NCI-H2081 (cell line): Measurements from ENCODE around the gene CASK.
"Not testable (repeated sequence)": the region's sequence is repeated elsewhere in the genome, so short reads cannot be mapped to it uniquely, and the experiment has no call there.

Source experiments
- DNase-seq, 2 experiments: peaks; one replicate each; lab custom pipeline; 2025; lab: John Stamatoyannopoulos, UW

Gene CASK

DNA sequence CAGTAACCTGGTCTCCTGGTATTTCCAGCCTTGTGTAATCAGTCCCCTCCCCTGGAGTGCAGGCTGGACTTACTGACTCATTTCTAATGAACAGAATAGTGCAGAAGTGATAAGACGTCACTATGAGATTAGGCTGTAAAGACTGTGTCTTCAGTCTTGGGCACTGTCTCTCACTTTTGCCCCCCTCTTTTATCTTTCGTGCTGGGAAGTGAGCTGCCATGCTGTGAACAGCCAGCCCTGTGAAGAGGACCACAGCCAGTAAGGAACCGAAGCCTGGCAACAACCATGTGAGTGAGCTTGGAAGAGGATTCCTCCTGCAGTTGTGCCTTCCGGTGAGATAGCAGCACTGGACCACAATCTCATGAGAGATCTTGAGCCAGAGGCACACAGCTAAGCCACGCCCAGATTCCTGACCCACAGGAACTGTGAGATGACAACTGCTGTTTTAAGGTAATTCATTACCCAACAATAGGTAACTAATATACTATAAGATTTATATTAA lies 302.1 kb downstream of the CASK start:
- DNase-seq, result no peak

DNA sequence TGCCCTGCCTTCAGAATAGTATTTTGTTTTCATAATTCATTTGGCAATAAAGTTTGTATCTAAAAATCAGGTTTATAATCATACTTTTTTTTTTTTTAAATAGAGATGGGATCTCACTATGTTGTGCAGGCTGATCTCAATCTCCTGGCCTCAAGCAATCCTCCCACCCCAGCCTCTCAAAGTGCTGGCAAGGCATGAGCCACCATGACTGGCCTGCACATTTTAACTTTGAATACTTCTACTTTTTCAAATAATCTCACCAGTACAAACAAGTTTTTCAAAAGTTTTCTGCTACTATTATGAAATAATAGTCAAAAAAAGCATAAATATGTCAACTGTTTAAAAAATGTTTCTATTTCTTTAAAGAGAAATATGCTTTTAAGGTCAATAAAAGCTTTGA lies 304.1 kb downstream of the CASK start:
- no peak for DNase-seq

DNA sequence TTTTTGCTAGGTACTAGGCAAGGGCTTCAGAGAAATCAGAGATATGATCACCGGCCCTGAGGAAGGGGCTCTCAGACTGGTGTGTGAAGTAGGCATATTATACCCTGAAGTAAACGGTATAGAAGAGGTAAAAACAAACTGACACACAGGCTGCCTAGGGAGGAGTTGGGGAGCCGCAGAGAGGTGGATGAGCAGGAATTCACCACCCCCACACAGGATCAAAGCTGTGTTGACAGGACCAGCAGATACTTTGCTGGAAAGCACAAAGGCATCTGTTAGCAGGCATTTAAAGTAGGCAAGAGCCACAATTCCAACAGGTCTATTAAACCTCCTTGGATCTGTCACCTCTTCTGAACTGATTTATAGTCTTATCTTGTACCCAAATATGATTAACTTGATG lies 306.4 kb downstream of the CASK start:
- no peak for DNase-seq

DNA sequence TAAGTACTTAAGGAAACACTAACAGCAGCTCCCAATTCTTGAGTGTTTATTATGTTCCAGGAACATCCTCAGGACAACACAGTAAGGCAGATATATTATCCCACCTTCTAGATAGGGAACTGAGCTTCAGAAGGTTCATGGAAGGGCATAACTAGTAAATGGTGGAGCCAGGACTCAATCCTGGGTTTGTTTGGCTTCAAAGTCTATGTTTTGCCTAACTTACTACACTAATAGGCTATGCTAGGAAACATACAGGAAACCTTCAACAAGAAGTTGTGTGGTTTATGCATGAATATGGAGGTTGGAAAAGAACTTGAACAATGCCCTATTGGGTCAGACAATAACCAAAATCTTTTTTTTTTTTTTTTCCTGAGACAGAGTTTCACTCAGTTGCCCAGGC lies 307.1 kb downstream of the CASK start:
- DNase-seq, result no peak

DNA sequence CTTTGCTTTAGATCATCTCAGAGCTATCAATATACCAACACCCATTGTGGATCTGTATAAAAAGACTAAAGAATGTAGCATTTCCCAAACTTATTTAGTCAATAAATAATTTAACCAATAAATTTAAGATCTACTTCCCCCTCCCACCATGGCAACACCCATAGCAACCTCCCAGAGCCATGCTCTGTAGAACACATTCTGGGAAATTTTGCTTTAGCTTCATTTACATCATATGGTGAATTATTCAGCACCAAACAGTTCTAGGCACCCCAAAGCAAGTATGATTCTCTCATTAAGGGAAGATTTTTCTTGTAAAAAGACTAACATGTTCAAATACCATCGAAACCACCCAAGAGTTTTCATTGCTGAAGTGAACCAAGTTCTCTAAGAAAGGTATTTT lies 315.1 kb downstream of the CASK start:
- DNase-seq, result no peak

DNA sequence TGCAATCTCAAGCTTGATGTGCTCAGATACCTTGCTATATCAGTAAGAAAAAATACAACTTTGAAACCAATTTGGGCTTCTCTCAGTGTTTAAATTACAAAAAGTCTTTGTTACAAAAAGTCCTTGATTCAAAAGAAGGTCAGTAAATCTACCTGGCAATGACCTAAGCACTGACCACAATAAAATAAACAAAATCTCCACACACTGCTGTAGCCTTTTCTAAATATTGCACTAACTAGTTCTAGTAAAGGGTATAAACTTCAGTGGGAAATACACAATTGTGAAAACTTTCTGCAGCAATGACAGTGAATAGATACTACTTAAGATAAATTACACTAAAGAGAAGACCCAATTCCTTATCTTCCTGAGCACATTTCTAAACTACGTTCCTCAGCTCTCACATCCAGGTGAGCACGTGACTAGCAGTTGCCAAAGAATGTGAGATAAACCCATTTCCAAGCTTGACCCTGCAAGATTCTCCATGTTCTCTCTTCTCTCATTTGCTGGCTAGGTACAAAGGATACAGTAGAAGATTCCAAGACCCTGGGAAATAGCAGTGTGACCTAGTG lies 316.0 kb downstream of the CASK start:
- DNase-seq, result no peak

DNA sequence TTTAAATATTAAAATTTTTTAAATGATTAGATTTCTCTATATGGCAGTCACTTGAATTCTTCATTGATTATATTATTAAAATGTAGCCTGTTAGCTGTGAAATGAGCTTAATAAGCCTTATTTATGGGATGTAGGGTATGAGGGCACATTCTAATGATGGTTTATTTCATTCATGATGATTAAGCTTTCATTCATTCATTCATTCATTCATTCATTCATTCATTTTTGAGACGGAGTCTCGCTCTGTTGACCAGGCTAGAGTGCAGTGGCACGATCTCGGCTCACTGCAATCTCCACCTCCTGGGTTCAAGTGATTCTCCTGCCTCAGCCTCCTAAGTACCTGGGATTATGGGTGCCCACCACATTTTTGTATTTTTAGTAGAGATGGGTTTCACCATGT lies 317.3 kb downstream of the CASK start:
- DNase-seq, result not testable (repeated sequence)

DNA sequence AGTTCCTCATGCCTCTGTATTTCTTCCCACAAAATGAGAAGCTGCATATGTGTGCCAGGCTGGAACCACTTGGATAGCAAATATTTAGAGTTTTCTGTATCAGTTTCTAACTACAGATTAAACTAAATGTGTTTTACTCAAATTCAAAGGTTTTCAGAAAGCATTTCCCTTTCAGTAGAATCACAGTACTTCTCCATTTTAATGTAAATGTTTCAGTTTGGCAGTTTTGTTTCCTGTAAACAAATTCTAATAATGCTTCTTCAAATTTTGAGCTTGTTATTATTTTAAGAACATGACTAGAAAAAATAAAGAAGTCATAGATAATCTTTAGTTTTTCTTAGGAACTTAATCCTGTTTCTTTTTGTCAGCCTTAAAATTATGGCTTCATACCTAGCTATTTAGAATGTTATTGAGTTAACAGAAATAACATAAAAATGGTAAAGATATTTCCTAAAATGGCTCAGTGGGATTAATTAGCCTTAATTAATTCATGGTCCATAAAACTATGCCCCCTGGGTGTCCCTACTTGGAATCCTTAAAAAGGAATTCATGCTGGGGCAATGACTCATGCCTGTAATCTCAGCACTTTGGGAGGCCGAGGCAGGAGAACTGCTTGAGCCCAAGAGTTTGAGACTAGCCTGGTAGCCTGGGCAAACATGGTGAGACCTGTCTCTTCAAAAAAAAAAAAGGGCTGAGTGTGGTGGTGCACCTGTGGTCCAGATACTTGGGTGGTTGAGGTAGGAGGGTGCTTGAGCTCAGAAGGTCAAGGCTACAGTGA lies 318.4 kb downstream of the CASK start:
- no peak for DNase-seq

DNA sequence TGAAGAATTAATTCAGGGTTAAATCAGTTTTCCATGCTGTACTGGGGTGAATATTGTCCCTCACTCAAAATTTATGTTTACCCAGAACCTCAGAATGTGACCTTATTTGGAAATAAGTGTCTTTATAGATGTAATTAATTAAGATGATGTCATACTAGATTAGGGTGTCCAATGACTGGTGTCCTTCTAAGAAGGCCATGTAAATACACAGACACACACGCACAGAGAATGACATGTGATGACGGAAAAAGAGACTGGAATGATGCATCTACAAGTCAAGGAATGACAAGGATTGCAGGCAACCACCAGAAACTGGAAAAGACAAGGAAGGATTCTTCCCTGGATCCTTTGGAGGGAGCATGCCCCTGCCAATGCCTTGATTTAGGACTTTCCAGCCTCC lies 319.2 kb downstream of the CASK start:
- DNase-seq, result no peak

DNA sequence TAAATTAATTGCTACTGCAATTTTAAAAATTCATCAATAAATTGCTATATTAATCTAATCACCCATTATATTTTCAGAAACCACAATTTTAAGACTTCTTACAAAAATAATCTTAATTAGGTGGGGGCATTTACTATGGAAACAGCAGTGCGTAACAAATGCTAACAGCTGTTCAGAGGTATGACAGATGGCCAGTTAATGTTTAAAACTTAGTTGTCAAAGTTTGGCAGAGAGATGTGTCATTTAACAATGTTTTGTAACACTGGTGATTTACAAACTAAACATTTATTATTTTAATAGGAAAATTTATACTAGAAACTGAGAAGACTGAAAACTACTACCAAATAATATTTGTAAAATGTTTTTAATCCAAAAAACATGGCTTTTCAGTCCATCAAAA lies 319.8 kb downstream of the CASK start:
- DNase-seq, result no peak

DNA sequence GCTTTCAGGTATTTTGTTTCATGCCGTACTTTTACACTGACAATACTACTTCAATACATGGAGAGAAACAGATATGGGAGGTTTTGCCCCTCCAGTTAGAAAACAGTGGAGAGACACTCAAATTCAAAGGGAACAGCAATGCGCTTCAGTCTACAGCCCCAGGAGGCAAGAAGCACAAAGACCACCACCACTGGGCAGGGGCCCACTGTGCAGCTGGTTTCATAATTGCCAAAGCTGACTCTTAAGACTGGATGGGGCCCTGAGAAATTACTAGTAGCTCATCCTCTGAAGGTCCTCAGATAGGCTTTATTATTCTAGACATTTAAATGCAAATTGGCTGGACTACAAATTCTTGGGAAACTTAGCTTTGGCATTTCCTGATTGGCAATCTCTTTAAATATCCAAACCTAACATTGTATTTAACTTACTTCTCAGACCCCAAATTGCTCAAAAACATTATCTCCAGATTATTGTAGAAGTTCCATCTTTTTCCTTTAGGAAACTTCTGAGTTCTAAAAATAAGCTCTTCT lies 320.5 kb downstream of the CASK start:
- no peak for DNase-seq

DNA sequence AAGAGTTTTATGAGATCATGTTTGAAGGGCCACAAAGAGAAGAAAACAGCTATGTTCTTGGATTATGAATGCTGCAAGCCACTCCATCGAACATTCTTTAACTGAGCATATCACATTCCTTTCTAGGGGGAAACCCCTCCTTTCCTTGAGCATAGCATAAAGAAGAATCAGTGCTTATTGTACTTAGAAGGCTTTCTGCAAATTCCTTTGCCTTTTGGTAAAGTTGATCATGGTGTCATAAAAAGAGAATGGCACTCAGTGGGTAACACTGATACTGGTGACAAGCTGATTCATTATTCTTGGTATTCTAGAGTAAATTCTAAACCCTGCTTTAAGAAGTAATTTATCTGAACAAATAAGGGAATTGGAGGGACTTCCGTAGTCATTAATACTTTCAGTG lies 323.1 kb downstream of the CASK start:
- DNase-seq, result no peak

DNA sequence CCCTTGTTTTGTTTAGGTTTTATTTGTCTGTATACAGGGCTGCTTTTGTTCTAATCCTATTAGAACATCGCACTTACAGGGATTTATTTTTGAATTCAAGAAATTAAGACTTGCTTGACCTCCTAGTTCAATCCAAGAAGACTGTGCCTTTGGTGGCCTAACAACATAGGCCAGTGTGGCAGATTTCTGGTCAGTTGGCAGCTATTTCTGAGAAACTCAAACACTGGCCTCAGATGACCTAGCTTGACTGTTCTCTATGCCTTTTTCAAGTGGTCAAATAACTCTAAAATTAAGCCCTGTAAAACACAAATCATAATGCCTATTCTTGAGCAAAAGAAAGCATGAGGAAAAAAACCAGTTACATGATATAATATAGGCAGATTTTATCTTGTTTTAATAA lies 323.8 kb downstream of the CASK start:
- DNase-seq, result no peak

DNA sequence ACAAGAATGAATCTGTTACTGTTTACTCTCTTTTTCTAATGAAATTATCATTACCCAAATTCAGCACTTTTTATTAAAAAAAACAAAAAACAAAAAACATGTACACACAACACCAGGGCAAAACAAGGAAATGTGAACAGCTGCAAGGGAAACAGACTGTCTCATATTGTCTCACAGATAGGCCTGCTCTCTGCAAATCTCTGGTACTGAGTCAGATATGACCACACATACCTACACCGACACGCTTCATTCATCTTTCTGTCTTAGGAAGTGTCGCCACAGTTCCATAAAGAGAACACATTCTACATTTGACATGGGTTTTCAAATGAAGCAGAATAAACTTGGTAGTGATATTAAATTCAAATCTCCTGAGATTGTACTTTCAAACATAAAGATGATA lies 326.8 kb downstream of the CASK start:
- DNase-seq, result no peak

DNA sequence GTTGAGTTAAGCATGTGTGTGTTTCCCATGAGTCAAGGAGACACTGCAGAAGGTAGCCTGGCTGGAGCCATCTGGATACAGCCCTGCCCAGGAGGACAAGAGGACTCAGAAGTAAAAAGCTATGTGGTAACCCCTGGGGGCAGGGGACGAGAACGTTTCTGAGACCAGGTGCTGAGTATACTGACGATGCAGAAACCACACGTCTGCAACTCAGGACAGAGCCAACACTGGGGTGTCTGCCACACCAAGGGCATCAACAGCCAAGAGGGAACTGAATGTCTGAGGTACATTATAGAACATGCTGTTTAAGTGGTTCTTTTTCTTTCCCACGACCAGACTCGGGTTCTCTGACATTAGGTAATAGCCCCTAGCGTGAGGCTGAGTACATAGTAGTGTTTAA lies 328.7 kb downstream of the CASK start:
- no peak for DNase-seq

DNA sequence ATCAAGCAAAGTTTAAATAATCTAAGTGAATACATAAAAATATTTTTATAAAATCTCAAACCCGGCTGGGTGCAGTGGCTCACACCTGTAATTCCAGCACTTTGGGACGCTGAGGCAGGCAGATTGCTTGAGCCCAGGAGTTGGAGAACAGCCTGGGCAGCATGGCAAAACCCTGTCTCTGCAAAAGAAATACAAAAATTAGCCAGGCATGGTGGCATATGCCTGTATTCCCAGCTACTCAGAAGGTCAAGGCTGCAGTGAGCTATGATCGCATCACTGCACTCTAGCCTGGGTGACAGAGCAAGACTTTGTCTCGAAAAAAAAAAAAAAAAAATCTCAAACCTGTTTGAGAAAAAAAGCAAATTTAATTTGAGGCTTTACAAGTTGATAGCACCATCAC lies 331.4 kb downstream of the CASK start:
- DNase-seq, result no peak

DNA sequence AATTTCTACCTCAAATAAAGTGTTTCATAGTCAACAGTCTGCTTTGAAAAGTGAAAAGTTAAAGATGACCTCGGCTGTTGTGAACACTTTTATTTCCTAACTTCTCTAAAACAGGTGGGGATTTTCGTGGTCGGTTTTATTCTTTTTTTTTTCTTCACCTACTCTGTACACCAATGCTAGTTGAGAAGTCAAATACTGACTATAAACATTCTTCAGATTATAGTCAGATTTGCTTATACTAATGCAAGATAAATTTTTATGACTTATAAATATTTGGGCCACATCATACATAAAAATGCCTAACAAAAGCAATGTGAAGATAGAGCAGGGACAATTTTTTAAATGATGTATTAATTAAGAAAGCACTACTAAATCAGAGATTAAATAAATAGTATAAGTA lies 332.7 kb downstream of the CASK start:
- no peak for DNase-seq

DNA sequence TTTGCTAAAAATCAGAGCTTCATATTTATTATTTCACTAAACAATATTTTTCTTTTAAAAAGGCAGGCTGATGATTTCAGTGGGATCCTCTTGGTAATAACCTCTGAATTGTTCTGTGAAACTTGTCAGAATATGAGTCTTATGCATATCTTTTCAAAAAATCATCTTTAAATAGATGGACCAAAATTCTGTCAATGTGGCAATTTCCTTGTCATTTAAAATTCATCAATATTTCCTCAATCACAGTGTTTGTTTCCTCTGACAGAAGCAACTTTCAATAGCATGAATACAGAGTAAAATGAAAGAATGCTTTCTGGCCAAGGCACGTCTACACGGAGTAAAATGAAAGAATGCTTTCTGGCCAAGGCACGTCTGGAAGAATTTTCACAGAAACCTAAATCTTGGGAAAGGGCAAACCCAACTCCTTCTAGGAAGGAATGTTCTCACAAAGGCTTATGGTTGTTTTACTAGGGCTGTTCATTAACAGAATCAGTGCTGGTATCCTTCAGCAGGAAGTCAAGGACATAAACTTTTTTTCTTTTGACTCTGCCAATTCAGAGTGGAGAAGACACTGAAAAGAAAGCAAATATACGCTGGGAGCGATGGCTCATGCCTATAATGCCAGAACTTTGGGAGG lies 333.6 kb downstream of the CASK start:
- no peak for DNase-seq

DNA sequence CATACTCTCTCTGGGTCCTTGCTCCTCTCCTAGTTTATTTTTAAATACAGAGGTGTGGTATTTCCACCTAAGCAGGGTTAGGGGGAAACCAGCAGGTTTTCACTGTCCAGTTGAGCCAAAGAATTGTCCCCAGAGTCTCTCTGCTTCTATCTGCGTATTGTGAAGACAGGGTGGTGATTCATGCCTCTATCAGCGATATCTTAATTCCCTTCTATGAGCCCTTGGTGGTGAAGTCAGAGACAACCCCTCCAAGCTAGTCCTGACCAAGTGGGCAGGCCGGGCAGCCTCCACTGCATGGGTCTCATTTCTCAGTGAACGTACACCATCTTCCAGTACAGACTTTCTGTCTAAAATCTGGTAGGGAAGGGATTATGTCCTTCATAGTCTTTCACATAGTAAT lies 335.1 kb downstream of the CASK start:
- DNase-seq, result no peak

DNA sequence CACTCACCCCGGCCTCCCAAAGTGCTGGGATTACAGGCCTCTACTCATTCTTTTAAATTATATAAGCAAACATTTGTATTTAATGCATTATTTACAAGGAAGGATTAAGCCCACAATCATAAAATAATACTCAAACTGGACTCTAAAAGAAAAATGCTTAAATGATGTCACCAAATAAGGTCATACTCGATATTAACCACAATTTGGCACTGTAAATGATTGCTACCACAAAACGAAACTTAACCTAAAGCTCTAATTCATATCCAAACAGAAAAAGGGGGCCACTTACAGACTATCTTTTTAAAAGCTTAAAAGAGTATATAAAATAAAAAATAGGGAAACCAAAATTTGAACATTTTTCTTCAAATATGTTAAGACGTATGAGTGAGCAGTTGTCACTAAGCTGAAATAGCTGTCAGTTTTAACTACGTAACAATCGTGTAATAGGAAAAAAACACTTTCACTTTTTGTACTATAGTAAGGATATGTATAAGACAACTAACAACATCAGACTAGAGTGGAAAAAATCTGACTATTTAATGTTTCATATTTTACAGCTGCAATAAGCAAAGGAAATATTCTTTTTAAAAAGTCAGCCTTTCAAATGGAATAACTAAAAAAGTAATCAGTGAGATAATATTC lies 342.8 kb downstream of the CASK start:
- no peak for DNase-seq

DNA sequence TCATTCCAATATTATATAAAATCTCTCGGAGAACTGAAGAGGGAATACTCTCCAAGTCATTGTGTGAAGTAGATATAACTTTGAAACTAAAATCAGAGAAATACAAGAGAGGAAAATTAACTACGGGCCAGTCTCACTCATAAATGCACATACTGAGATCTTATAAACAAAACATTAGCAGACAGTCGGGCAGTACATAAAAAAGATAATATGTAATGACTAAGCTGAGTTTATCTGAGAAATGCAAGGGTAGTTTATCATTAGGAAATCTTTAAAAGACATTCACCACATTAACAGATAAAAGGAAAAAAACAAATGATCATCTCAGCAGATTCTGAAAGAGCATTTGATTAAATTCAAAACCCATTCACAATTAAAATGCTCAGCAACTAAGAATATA lies 359.5 kb downstream of the CASK start:
- DNase-seq, result no peak

DNA sequence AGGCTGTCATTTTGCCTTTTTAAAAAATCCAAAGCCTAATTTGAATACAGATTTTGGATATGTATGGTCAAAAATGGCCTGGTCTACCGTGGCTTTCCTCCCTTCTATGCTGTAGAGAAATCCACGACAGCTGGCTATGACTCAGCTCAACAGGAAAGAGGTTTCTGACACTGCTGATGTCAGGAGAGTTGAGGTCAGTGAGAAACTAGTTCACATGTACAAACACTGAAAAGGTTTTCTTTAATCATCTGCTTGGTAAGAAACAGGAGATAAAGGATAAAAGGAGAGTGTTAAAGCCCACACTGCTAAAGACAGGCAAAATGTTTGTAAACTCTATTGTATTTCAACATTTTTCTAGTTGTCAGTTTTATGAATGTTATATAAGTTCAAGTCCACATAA lies 362.3 kb downstream of the CASK start:
- DNase-seq, result no peak
